AG04449 (cell line): ENCODE measurements around the gene BRD3OS.

Experiments used
- CTCF ChIA-PET: fragments of 350-600 bp; formaldehyde crosslinking; extraction: SDS; loops from one replicate; lab custom pipeline; 2021; ENCODE audit warnings: antibody characterized with exemption; lab: Yijun Ruan, JAX
- POLR2A ChIA-PET: fragments of 400-600, 350-600 bp; formaldehyde crosslinking; extraction: SDS; loops from one replicate; lab custom pipeline; 2020; ENCODE audit warnings: antibody characterized with exemption, inconsistent platforms; lab: Yijun Ruan, JAX
- DNase-seq: peaks from one replicate; pipeline ENCODE4 v3.0.0-alpha.2; 2010; ENCODE audit warnings: low read depth, low spot score
- H3K4me3 ChIP-seq: 2 replicates; pipeline ENCODE4 v1.5.1; 2011; ENCODE audit warnings: low read depth, mild to moderate bottlenecking, control low read depth, low read length
- CTCF ChIP-seq: IDR thresholded peaks from one replicate; pipeline ENCODE4 v1.5.1; 2011; ENCODE audit warnings: mild to moderate bottlenecking, moderate library complexity, low read length, control low read depth, inconsistent platforms; ENCODE audit not compliant: insufficient read depth; ENCODE audit errors: missing control alignments

BRD3OS gene

GRCh38 chr9:134033516-134034214 is 8.4 kb downstream of the BRD3OS start:
- DNase-seq, result no peak
- POLR2A ChIA-PET, result no interaction called here
- H3K4me3 ChIP-seq, result no peak overlapping the region
- CTCF ChIA-PET, result no interaction called here
- no peak for TF ChIP-seq CTCF

GRCh38 chr9:134034215-134035040 is 9.1 kb downstream of the BRD3OS start:
- no peak for DNase-seq
- no peak overlapping the region for H3K4me3 ChIP-seq
- CTCF ChIA-PET, result interaction anchor here (0.8 kb wide), 1 partner anchor 8 kb away, joined by 3 read pairs; no protein-coding TSS in a partner anchor
- no peak for TF ChIP-seq CTCF
- POLR2A ChIA-PET, result no interaction called here

GRCh38 chr9:134035041-134036039 is 10.1 kb downstream of the BRD3OS start:
- no peak overlapping the region for H3K4me3 ChIP-seq
- ChIA-PET POLR2A (no interaction called here), CTCF (interaction anchor here (0.8 to 1.7 kb wide), 2 partner anchors 9 kb away, joined by 3 to 6 read pairs; no protein-coding TSS in a partner anchor)
- TF ChIP-seq CTCF, result no peak
- no peak for DNase-seq

GRCh38 chr9:134036130-134036529 is 10.8 kb downstream of the BRD3OS start:
- CTCF ChIA-PET, result interaction anchor here (1.7 kb wide), 1 partner anchor 10 kb away, joined by 6 read pairs; no protein-coding TSS in a partner anchor
- POLR2A ChIA-PET, result no interaction called here
- no peak for DNase-seq
- TF ChIP-seq CTCF, result no peak
- no peak overlapping the region for H3K4me3 ChIP-seq

GRCh38 chr9:134037641-134038040 is 12.4 kb downstream of the BRD3OS start:
- H3K4me3 ChIP-seq, result no peak overlapping the region
- CTCF ChIA-PET, result interaction anchor here (1.7 kb wide), 1 partner anchor 11 kb away, joined by 6 read pairs; no protein-coding TSS in a partner anchor
- POLR2A ChIA-PET, result no interaction called here
- no peak for DNase-seq
- no peak for TF ChIP-seq CTCF
